ENCODE results near the gene TMEM183A. TPM values are rescaled to one million over a fixed set of nuclear protein-coding genes. Genes with fewer than 3 reads are reported as not detected.

The TMEM183A gene
- polyA plus RNA-seq, 1 of the 3 experiments (the other 2 are of a cell fraction) = 47.9 TPM

DNA sequence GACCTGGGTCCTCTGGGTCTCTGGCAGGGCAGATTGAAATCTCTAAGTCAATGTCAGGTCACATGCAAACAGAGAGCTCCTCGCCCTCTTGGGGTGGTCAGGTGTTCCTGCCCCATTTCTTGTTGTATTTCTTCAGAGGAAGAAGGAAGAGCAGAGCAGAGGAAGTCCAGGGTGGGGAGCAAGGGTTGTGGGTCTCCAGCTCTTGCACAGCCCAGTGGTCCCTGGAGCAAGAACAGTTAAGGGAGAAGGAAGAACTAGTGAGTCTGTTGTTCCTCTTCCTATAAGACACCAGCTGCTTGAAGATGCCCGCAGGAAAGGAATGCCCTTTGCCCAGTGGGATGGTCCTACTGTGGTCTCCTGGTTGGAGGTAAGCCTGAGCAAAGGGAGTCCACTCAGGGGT, 52.3 kb downstream of the TMEM183A start:
- no peaks in the 10 kb centered on the region for H3K9me3 ChIP-seq
- 64% methylated on average over 2 of the region's 2 CpGs for WGBS (ENCODE audit: low lambda C conversion rate)
- H4K20me1 ChIP-seq (ENCODE audit: insufficient read depth) = no peaks in the 10 kb centered on the region
- H3K9me2 ChIP-seq = no peaks in the 10 kb centered on the region
- no peaks in the 10 kb centered on the region for H3K79me2 ChIP-seq (ENCODE audit: insufficient read depth)
- H3F3A ChIP-seq (replicated peaks; ENCODE audit: insufficient read depth) = no peaks in the 10 kb centered on the region
- H3K36me3 ChIP-seq (replicated peaks in 1 of 2; ENCODE audit: control insufficient read depth in 1 of 2, insufficient read depth in 2 of 2, low read length in 1 of 2) = no peaks in the 10 kb centered on the region
- no peak overlapping the region for H3K4me3 ChIP-seq (ENCODE audit: low read depth in 2 of 2, low read length in 1 of 2)
- H3K4me2 ChIP-seq = no peak overlapping the region
- no peaks in the 10 kb centered on the region for H3K27me3 ChIP-seq (ENCODE audit: insufficient read depth)
- H2AFZ ChIP-seq (ENCODE audit: low read depth) = no peak overlapping the region
- ChIA-PET CTCF (interaction anchor here (1.0 to 13.2 kb wide), 5 partner anchors 18 to 208 kb away, joined by 3 to 131 read pairs (median 10); no protein-coding TSS in a partner anchor), POLR2A (no interaction called here)
- H3K9ac ChIP-seq = no peak overlapping the region
- peaks cover 0 to 21% of the 10 kb centered on the region in 2 experiments; a peak in 1 of 4 replicates for H3K4me1 ChIP-seq (ENCODE audit: control insufficient read depth in 1 of 2, insufficient read depth in 2 of 2, low read depth in 1 of 2, low read length in 1 of 2)
- no peak for TF ChIP-seq EZH2phosphoT487 (IDR thresholded peaks at IDR 0.05; ENCODE audit: borderline replicate concordance, low read depth)
- no peak for TF ChIP-seq FOSL2 (IDR thresholded peaks at IDR 0.05; ENCODE audit: borderline replicate concordance, low read depth)
- TF ChIP-seq GABPA (IDR thresholded peaks at IDR 0.05; ENCODE audit: low read depth) = no peak
- TF ChIP-seq, protein P1, sequence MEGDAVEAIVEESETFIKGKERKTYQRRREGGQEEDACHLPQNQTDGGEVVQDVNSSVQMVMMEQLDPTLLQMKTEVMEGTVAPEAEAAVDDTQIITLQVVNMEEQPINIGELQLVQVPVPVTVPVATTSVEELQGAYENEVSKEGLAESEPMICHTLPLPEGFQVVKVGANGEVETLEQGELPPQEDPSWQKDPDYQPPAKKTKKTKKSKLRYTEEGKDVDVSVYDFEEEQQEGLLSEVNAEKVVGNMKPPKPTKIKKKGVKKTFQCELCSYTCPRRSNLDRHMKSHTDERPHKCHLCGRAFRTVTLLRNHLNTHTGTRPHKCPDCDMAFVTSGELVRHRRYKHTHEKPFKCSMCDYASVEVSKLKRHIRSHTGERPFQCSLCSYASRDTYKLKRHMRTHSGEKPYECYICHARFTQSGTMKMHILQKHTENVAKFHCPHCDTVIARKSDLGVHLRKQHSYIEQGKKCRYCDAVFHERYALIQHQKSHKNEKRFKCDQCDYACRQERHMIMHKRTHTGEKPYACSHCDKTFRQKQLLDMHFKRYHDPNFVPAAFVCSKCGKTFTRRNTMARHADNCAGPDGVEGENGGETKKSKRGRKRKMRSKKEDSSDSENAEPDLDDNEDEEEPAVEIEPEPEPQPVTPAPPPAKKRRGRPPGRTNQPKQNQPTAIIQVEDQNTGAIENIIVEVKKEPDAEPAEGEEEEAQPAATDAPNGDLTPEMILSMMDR (IDR thresholded peaks at IDR 0.05) = no peak
- TF ChIP-seq RXRA (IDR thresholded peaks at IDR 0.05; ENCODE audit: borderline replicate concordance, low read depth) = no peak
- TF ChIP-seq TAF1 (IDR thresholded peaks at IDR 0.05; ENCODE audit: borderline replicate concordance, low read depth, low read length) = no peak
- no peak for TF ChIP-seq TEAD4 (IDR thresholded peaks at IDR 0.05; ENCODE audit: borderline replicate concordance, insufficient read depth)
- TF ChIP-seq YY1 (IDR thresholded peaks at IDR 0.05; ENCODE audit: low read depth) = no peak
- no peak for TF ChIP-seq MXI1 (IDR thresholded peaks at IDR 0.05; ENCODE audit: low read depth, low read length)
- no peak overlapping the region for H3K27ac ChIP-seq (ENCODE audit: low read depth in 2 of 2, low read length in 1 of 2)
- no peak for DNase-seq

DNA sequence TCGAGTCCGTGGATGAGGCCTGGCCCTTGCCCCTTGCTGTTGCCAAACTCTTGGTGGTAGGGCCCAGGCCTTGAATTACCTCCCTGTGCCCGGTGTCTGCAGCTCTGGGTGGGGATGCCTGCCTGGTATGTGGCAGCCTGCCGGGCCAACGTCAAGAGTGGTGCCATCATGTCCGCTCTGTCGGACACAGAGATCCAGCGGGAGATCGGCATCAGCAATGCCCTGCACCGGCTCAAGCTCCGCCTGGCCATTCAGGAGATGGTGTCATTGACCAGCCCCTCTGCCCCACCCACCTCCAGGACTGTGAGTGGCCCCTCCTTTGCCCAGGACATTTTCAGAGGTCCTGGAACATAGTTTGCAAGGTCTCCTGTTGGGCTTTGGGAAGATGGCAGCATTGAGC, 52.9 kb downstream of the TMEM183A start:
- Histone ChIP-seq H3K27me3 (ENCODE audit: insufficient read depth) (no peaks in the 10 kb centered on the region), H3K9me2 (no peaks in the 10 kb centered on the region), H3K4me1 (ENCODE audit: control insufficient read depth in 1 of 2, insufficient read depth in 2 of 2, low read depth in 1 of 2, low read length in 1 of 2) (peaks cover 0 to 21% of the 10 kb centered on the region in 2 experiments; a peak in 1 of 4 replicates), H3K27ac (ENCODE audit: low read depth in 2 of 2, low read length in 1 of 2) (no peak overlapping the region), H2AFZ (ENCODE audit: low read depth) (no peak overlapping the region), H3K36me3 (replicated peaks in 1 of 2; ENCODE audit: control insufficient read depth in 1 of 2, insufficient read depth in 2 of 2, low read length in 1 of 2) (no peaks in the 10 kb centered on the region), H3K4me2 (no peak overlapping the region), H3K79me2 (ENCODE audit: insufficient read depth) (no peaks in the 10 kb centered on the region), H3F3A (replicated peaks; ENCODE audit: insufficient read depth) (no peaks in the 10 kb centered on the region), H3K9me3 (no peaks in the 10 kb centered on the region), H4K20me1 (ENCODE audit: insufficient read depth) (no peaks in the 10 kb centered on the region), H3K9ac (no peak overlapping the region), H3K4me3 (ENCODE audit: low read depth in 2 of 2, low read length in 1 of 2) (no peak overlapping the region)
- DNase-seq = no peak
- ChIA-PET POLR2A (no interaction called here), CTCF (interaction anchor here (1.0 to 13.2 kb wide), 4 partner anchors 19 to 207 kb away, joined by 3 to 131 read pairs (median 31); no protein-coding TSS in a partner anchor)
- TF ChIP-seq, protein P2, sequence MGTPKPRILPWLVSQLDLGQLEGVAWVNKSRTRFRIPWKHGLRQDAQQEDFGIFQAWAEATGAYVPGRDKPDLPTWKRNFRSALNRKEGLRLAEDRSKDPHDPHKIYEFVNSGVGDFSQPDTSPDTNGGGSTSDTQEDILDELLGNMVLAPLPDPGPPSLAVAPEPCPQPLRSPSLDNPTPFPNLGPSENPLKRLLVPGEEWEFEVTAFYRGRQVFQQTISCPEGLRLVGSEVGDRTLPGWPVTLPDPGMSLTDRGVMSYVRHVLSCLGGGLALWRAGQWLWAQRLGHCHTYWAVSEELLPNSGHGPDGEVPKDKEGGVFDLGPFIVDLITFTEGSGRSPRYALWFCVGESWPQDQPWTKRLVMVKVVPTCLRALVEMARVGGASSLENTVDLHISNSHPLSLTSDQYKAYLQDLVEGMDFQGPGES (IDR thresholded peaks at IDR 0.05; ENCODE audit: low read depth, low read length) = no peak
- TF ChIP-seq MEF2A (IDR thresholded peaks at IDR 0.05; ENCODE audit: borderline replicate concordance, low read depth) (no peak), NRF1 (IDR thresholded peaks at IDR 0.05; ENCODE audit: low read depth, low read length) (no peak), JUND (IDR thresholded peaks at IDR 0.05) (no peak), RFX5 (IDR thresholded peaks at IDR 0.05; ENCODE audit: low read length) (no peak), RXRA (IDR thresholded peaks at IDR 0.05; ENCODE audit: borderline replicate concordance, low read depth) (no peak), FOSL2 (IDR thresholded peaks at IDR 0.05; ENCODE audit: borderline replicate concordance, low read depth) (no peak), TEAD4 (IDR thresholded peaks at IDR 0.05; ENCODE audit: borderline replicate concordance, insufficient read depth) (no peak), TCF12 (IDR thresholded peaks at IDR 0.05) (no peak), CHD2 (IDR thresholded peaks at IDR 0.05; ENCODE audit: low read length, partially characterized antibody) (no peak)
- TF ChIP-seq, protein P1 (IDR thresholded peaks at IDR 0.05) = no peak
- TF ChIP-seq, protein P3, sequence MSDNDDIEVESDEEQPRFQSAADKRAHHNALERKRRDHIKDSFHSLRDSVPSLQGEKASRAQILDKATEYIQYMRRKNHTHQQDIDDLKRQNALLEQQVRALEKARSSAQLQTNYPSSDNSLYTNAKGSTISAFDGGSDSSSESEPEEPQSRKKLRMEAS (IDR thresholded peaks at IDR 0.05; ENCODE audit: low read depth) = no peak
- TF ChIP-seq, protein P4, sequence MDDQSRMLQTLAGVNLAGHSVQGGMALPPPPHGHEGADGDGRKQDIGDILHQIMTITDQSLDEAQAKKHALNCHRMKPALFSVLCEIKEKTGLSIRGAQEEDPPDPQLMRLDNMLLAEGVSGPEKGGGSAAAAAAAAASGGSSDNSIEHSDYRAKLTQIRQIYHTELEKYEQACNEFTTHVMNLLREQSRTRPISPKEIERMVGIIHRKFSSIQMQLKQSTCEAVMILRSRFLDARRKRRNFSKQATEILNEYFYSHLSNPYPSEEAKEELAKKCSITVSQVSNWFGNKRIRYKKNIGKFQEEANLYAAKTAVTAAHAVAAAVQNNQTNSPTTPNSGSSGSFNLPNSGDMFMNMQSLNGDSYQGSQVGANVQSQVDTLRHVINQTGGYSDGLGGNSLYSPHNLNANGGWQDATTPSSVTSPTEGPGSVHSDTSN (IDR thresholded peaks at IDR 0.05) = no peak
- 84% methylated on average over 9 of the region's 11 CpGs for WGBS (ENCODE audit: low lambda C conversion rate)

Data from SK-N-SH (cell line).